ENCODE data around the gene TOM1L2. TPM values are rescaled to one million over a fixed set of nuclear protein-coding genes. Genes with fewer than 3 reads are reported as not detected.
"Not testable (repeated sequence)": the region's sequence is repeated elsewhere in the genome, so short reads cannot be mapped to it uniquely, and the experiment has no call there.

TOM1L2 gene
- total RNA-seq, 2 experiments from 2014 or later: 29.5 to 32.0 TPM

- POLR2A ChIA-PET: no interaction called here
- CTCF ChIA-PET: interaction anchor here (0.7 kb wide), 1 partner anchor 13 kb away, joined by 3 read pairs; no protein-coding TSS in a partner anchor
- no peak for DNase-seq
These were observed 50.8 kb downstream of the TOM1L2 start for GRCh38 chr17:17921192-17922069.

GRCh38 chr17:17919169-17920107, 52.8 kb downstream of the TOM1L2 start:
- no peaks in the 10 kb centered on the region for H3K27me3 Mint-ChIP-seq
- no peak overlapping the region for H3K27ac Mint-ChIP-seq
- no peak overlapping the region for H3K4me3 Mint-ChIP-seq
- CTCF ChIA-PET: interaction anchor here (0.6 to 1.8 kb wide), 18 partner anchors 11 to 287 kb away, joined by 3 to 8 read pairs (median 3); no protein-coding TSS in a partner anchor
- H3K4me1 Mint-ChIP-seq: peaks cover 28% of the 10 kb centered on the region
- POLR2A ChIA-PET: no interaction called here
- H3K36me3 Mint-ChIP-seq (ENCODE audit: low read depth): no peaks in the 10 kb centered on the region
- H3K9me3 Mint-ChIP-seq: no peaks in the 10 kb centered on the region
- DNase-seq: peak; percentile 76

More at GRCh38 chr17:17921192-17922069, 50.8 kb downstream of the TOM1L2 start:
- peaks cover 24% of the 10 kb centered on the region for H3K4me1 Mint-ChIP-seq
- no peaks in the 10 kb centered on the region for H3K36me3 Mint-ChIP-seq (ENCODE audit: low read depth)
- peak overlapping the region; percentile 32 for H3K27ac Mint-ChIP-seq
- no peaks in the 10 kb centered on the region for H3K9me3 Mint-ChIP-seq
- H3K27me3 Mint-ChIP-seq: no peaks in the 10 kb centered on the region
- no peak overlapping the region for H3K4me3 Mint-ChIP-seq

GRCh38 chr17:17917394-17917793, 54.8 kb downstream of the TOM1L2 start:
- Mint-ChIP-seq H3K27ac (no peak overlapping the region), H3K9me3 (no peaks in the 10 kb centered on the region), H3K4me1 (peaks cover 34% of the 10 kb centered on the region), H3K27me3 (no peaks in the 10 kb centered on the region), H3K36me3 (ENCODE audit: low read depth) (no peaks in the 10 kb centered on the region), H3K4me3 (no peak overlapping the region)
- no peak for DNase-seq
- CTCF ChIA-PET: interaction anchor here (0.7 to 1.6 kb wide), 2 partner anchors 10 to 116 kb away, joined by 3 read pairs; no protein-coding TSS in a partner anchor
- POLR2A ChIA-PET: no interaction called here

GRCh38 chr17:17915183-17915582, 57.0 kb downstream of the TOM1L2 start:
- CTCF ChIA-PET: no interaction called here
- Mint-ChIP-seq H3K4me1 (peaks cover 22% of the 10 kb centered on the region), H3K9me3 (no peaks in the 10 kb centered on the region), H3K27me3 (no peaks in the 10 kb centered on the region), H3K27ac (peak overlapping the region; percentile 14), H3K36me3 (ENCODE audit: low read depth) (peaks cover 2% of the 10 kb centered on the region), H3K4me3 (no peak overlapping the region)
- POLR2A ChIA-PET: no interaction called here
- no peak for DNase-seq

GRCh38 chr17:17913695-17914332, 58.4 kb downstream of the TOM1L2 start:
- Mint-ChIP-seq H3K27me3 (no peaks in the 10 kb centered on the region), H3K4me3 (no peak overlapping the region), H3K4me1 (peaks cover 13% of the 10 kb centered on the region), H3K36me3 (ENCODE audit: low read depth) (peaks cover 2% of the 10 kb centered on the region), H3K9me3 (no peaks in the 10 kb centered on the region), H3K27ac (peak overlapping the region; percentile 6)
- CTCF ChIA-PET: interaction anchor here (0.8 kb wide), 1 partner anchor 312 kb away, joined by 3 read pairs; no protein-coding TSS in a partner anchor
- peak; percentile 29 for DNase-seq
- POLR2A ChIA-PET: no interaction called here

GRCh38 chr17:17912336-17912735, 59.9 kb downstream of the TOM1L2 start:
- H3K36me3 Mint-ChIP-seq (ENCODE audit: low read depth); H3K27ac Mint-ChIP-seq; H3K9me3 Mint-ChIP-seq; CTCF ChIA-PET; POLR2A ChIA-PET; H3K4me3 Mint-ChIP-seq; DNase-seq; H3K27me3 Mint-ChIP-seq: not testable (repeated sequence)
- peaks cover 13% of the 10 kb centered on the region for H3K4me1 Mint-ChIP-seq

GRCh38 chr17:17911001-17911613, 61.1 kb downstream of the TOM1L2 start:
- CTCF ChIA-PET: no interaction called here
- Mint-ChIP-seq H3K4me3 (no peak overlapping the region), H3K27me3 (no peaks in the 10 kb centered on the region), H3K27ac (no peak overlapping the region), H3K4me1 (peaks cover 11% of the 10 kb centered on the region), H3K9me3 (no peaks in the 10 kb centered on the region), H3K36me3 (ENCODE audit: low read depth) (peaks cover 7% of the 10 kb centered on the region)
- POLR2A ChIA-PET: no interaction called here
- DNase-seq: no peak

GRCh38 chr17:17910060-17910459, 62.1 kb downstream of the TOM1L2 start:
- ChIA-PET CTCF (no interaction called here), POLR2A (no interaction called here)
- Mint-ChIP-seq H3K9me3 (no peaks in the 10 kb centered on the region), H3K4me1 (peaks cover 11% of the 10 kb centered on the region), H3K27ac (no peak overlapping the region), H3K4me3 (no peak overlapping the region), H3K36me3 (ENCODE audit: low read depth) (peaks cover 7% of the 10 kb centered on the region), H3K27me3 (no peaks in the 10 kb centered on the region)
- DNase-seq: no peak

- DNase-seq: no peak
- peaks cover 5% of the 10 kb centered on the region for H3K4me1 Mint-ChIP-seq
- no peaks in the 10 kb centered on the region for H3K27me3 Mint-ChIP-seq
- POLR2A ChIA-PET: no interaction called here
- no peak overlapping the region for H3K27ac Mint-ChIP-seq
- CTCF ChIA-PET: interaction anchor here (0.9 to 2.4 kb wide), 3 partner anchors 10 to 46 kb away, joined by 3 to 6 read pairs (median 3); no protein-coding TSS in a partner anchor
- peaks cover 7% of the 10 kb centered on the region for H3K36me3 Mint-ChIP-seq (ENCODE audit: low read depth)
- no peaks in the 10 kb centered on the region for H3K9me3 Mint-ChIP-seq
- no peak overlapping the region for H3K4me3 Mint-ChIP-seq
These were observed 63.1 kb downstream of the TOM1L2 start for GRCh38 chr17:17909078-17909477.

GRCh38 chr17:17907469-17907868, 64.7 kb downstream of the TOM1L2 start:
- no peaks in the 10 kb centered on the region for H3K9me3 Mint-ChIP-seq
- no peaks in the 10 kb centered on the region for H3K27me3 Mint-ChIP-seq
- ChIA-PET CTCF (interaction anchor here (1.3 to 2.4 kb wide), 2 partner anchors 20 to 101 kb away, joined by 3 to 6 read pairs; no protein-coding TSS in a partner anchor), POLR2A (no interaction called here)
- DNase-seq: no peak
- no peak overlapping the region for H3K27ac Mint-ChIP-seq
- H3K4me3 Mint-ChIP-seq: no peak overlapping the region
- peaks cover 7% of the 10 kb centered on the region for H3K36me3 Mint-ChIP-seq (ENCODE audit: low read depth)
- H3K4me1 Mint-ChIP-seq: no peaks in the 10 kb centered on the region

- Mint-ChIP-seq H3K9me3 (no peaks in the 10 kb centered on the region), H3K4me1 (no peaks in the 10 kb centered on the region), H3K27ac (no peak overlapping the region), H3K27me3 (no peaks in the 10 kb centered on the region), H3K36me3 (ENCODE audit: low read depth) (peaks cover 7% of the 10 kb centered on the region), H3K4me3 (no peak overlapping the region)
- ChIA-PET CTCF (interaction anchor here (0.6 to 2.4 kb wide), 3 partner anchors 21 to 107 kb away, joined by 3 to 6 read pairs (median 3); no protein-coding TSS in a partner anchor), POLR2A (no interaction called here)
- no peak for DNase-seq
These were observed 65.6 kb downstream of the TOM1L2 start for GRCh38 chr17:17906418-17907215.

- ChIA-PET POLR2A (no interaction called here), CTCF (interaction anchor here (1.1 kb wide), 1 partner anchor 17 kb away, joined by 3 read pairs; no protein-coding TSS in a partner anchor)
- H3K36me3 Mint-ChIP-seq (ENCODE audit: low read depth): peaks cover 5% of the 10 kb centered on the region
- no peak overlapping the region for H3K4me3 Mint-ChIP-seq
- no peaks in the 10 kb centered on the region for H3K9me3 Mint-ChIP-seq
- DNase-seq: no peak
- no peaks in the 10 kb centered on the region for H3K27me3 Mint-ChIP-seq
- H3K27ac Mint-ChIP-seq: no peak overlapping the region
- no peaks in the 10 kb centered on the region for H3K4me1 Mint-ChIP-seq
These were observed 67.2 kb downstream of the TOM1L2 start for GRCh38 chr17:17905036-17905320.
